Measurements from ENCODE around the gene EBF3. TPM values are rescaled to one million over a fixed set of nuclear protein-coding genes. Genes with fewer than 3 reads are reported as not detected.

EBF3 gene
- total RNA-seq, 2 donors from 2014 or later: 0.44 to 2.0 TPM

GRCh38 chr10:129875993-129876726, 87.9 kb downstream of the EBF3 start:
- Mint-ChIP-seq H3K27ac (no peak overlapping the region), H3K9me3 (no peaks in the 10 kb centered on the region), H3K4me1 (peaks cover 14% of the 10 kb centered on the region), H3K36me3 (ENCODE audit: low read depth) (no peaks in the 10 kb centered on the region), H3K4me3 (no peak overlapping the region), H3K27me3 (ENCODE audit: insufficient read depth) (no peaks in the 10 kb centered on the region)
- WGBS, 2 experiments (ENCODE audit: insufficient coverage in 1 of 2, insufficient read length in 1 of 2): 90 to 93% methylated on average over 10 to 11 of the region's 11 CpGs
- Histone ChIP-seq H3K9ac (ENCODE audit: extremely low read depth, low read length, poor library complexity, severe bottlenecking) (no peak overlapping the region), H3K27me3 (ENCODE audit: control insufficient read depth, insufficient read depth, low read length, poor library complexity, severe bottlenecking) (no peaks in the 10 kb centered on the region), H3K9me3 (ENCODE audit: control insufficient read depth, low read length) (no peaks in the 10 kb centered on the region), H3K4me1 (ENCODE audit: control insufficient read depth, insufficient read depth, low read length) (peaks cover 4% of the 10 kb centered on the region), H3K36me3 (ENCODE audit: control insufficient read depth, insufficient read depth, low read length) (no peaks in the 10 kb centered on the region), H3K4me3 (ENCODE audit: low read length) (no peak overlapping the region), H3K27ac (ENCODE audit: low read depth, low read length) (no peak overlapping the region)
- no peak for DNase-seq
- TF ChIP-seq, protein P1, sequence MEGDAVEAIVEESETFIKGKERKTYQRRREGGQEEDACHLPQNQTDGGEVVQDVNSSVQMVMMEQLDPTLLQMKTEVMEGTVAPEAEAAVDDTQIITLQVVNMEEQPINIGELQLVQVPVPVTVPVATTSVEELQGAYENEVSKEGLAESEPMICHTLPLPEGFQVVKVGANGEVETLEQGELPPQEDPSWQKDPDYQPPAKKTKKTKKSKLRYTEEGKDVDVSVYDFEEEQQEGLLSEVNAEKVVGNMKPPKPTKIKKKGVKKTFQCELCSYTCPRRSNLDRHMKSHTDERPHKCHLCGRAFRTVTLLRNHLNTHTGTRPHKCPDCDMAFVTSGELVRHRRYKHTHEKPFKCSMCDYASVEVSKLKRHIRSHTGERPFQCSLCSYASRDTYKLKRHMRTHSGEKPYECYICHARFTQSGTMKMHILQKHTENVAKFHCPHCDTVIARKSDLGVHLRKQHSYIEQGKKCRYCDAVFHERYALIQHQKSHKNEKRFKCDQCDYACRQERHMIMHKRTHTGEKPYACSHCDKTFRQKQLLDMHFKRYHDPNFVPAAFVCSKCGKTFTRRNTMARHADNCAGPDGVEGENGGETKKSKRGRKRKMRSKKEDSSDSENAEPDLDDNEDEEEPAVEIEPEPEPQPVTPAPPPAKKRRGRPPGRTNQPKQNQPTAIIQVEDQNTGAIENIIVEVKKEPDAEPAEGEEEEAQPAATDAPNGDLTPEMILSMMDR (conservative IDR thresholded peaks at IDR 0.05): no peak

DNA sequence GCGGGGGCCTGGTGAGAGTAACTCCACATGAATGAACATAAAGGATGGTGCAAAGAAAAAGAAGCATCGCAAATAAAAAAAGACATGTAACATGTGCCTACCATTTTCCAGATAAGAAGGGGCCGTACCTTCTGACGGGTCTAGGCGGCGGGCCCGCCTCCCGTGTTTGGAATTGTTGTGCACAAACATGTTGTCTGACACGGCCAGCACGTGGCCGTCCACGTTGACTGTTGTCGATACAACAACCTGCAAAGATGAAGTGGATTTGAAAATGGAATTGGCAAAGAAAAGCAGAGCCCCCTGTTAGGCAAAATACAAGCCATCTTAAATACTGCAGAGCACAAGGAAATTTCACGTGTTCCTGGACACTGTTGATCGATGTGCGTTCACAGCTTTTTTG, 90.7 kb downstream of the EBF3 start:
- peaks cover 4% of the 10 kb centered on the region for H3K4me1 ChIP-seq (ENCODE audit: control insufficient read depth, insufficient read depth, low read length)
- 94 to 98% methylated on average over 11 to 16 of the region's 16 CpGs for WGBS, 2 experiments (ENCODE audit: insufficient coverage in 1 of 2, insufficient read length in 1 of 2)
- no peaks in the 10 kb centered on the region for H3K36me3 ChIP-seq (ENCODE audit: control insufficient read depth, insufficient read depth, low read length)
- no peaks in the 10 kb centered on the region for H3K9me3 ChIP-seq (ENCODE audit: control insufficient read depth, low read length)
- Mint-ChIP-seq H3K27me3 (ENCODE audit: insufficient read depth) (no peaks in the 10 kb centered on the region), H3K4me3 (no peak overlapping the region), H3K4me1 (peaks cover 29% of the 10 kb centered on the region), H3K27ac (no peak overlapping the region), H3K9me3 (no peaks in the 10 kb centered on the region), H3K36me3 (ENCODE audit: low read depth) (no peaks in the 10 kb centered on the region)
- no peak overlapping the region for H3K4me3 ChIP-seq (ENCODE audit: low read length)
- no peaks in the 10 kb centered on the region for H3K27me3 ChIP-seq (ENCODE audit: control insufficient read depth, insufficient read depth, low read length, poor library complexity, severe bottlenecking)
- no peak overlapping the region for H3K27ac ChIP-seq (ENCODE audit: low read depth, low read length)
- TF ChIP-seq, protein P1 (conservative IDR thresholded peaks at IDR 0.05): no peak
- H3K9ac ChIP-seq (ENCODE audit: extremely low read depth, low read length, poor library complexity, severe bottlenecking): no peak overlapping the region
- no peak for DNase-seq

GRCh38 chr10:129871966-129872365, 92.1 kb downstream of the EBF3 start:
- no peaks in the 10 kb centered on the region for H3K36me3 ChIP-seq (ENCODE audit: control insufficient read depth, insufficient read depth, low read length)
- peaks cover 29% of the 10 kb centered on the region for H3K4me1 Mint-ChIP-seq

More at GRCh38 chr10:129871966-129872365, 92.1 kb downstream of the EBF3 start:
- no peak overlapping the region for H3K4me3 Mint-ChIP-seq
- TF ChIP-seq, protein P1 (conservative IDR thresholded peaks at IDR 0.05): peak; percentile 47
- 82 to 90% methylated on average over 3 to 6 of the region's 8 CpGs for WGBS, 2 experiments (ENCODE audit: insufficient coverage in 1 of 2, insufficient read length in 1 of 2)
- no peak overlapping the region for H3K4me3 ChIP-seq (ENCODE audit: low read length)
- DNase-seq: no peak
- no peaks in the 10 kb centered on the region for H3K36me3 Mint-ChIP-seq (ENCODE audit: low read depth)
- H3K9ac ChIP-seq (ENCODE audit: extremely low read depth, low read length, poor library complexity, severe bottlenecking): no peak overlapping the region
- H3K27me3 ChIP-seq (ENCODE audit: control insufficient read depth, insufficient read depth, low read length, poor library complexity, severe bottlenecking): no peaks in the 10 kb centered on the region
- H3K27ac Mint-ChIP-seq: no peak overlapping the region
- no peaks in the 10 kb centered on the region for H3K9me3 ChIP-seq (ENCODE audit: control insufficient read depth, low read length)
- H3K4me1 ChIP-seq (ENCODE audit: control insufficient read depth, insufficient read depth, low read length): peaks cover 4% of the 10 kb centered on the region
- H3K27ac ChIP-seq (ENCODE audit: low read depth, low read length): no peak overlapping the region
- no peaks in the 10 kb centered on the region for H3K9me3 Mint-ChIP-seq
- H3K27me3 Mint-ChIP-seq (ENCODE audit: insufficient read depth): no peaks in the 10 kb centered on the region
